IPS-15b (cell line): ENCODE data around the gene ATL1.
"Not testable (repeated sequence)": the region's sequence is repeated elsewhere in the genome, so short reads cannot be mapped to it uniquely, and the experiment has no call there.

Source experiments
- H3K27me3 ChIP-seq: one replicate; pipeline ENCODE4 v1.6.1; 2013; ENCODE audit warnings: low read length; ENCODE audit not compliant: control insufficient read depth, insufficient read depth
- H3K36me3 ChIP-seq: one replicate; pipeline ENCODE4 v1.6.1; 2013; ENCODE audit warnings: low read length; ENCODE audit not compliant: control insufficient read depth, insufficient read depth
- H3K4me1 ChIP-seq: one replicate; pipeline ENCODE4 v1.6.1; 2013; ENCODE audit warnings: mild to moderate bottlenecking, low read length; ENCODE audit not compliant: control insufficient read depth, insufficient read depth
- H3K4me3 ChIP-seq: one replicate; pipeline ENCODE4 v1.5.1; 2013; ENCODE audit warnings: low read depth, low read length
- H3K9ac ChIP-seq: one replicate; pipeline ENCODE4 v1.6.1; 2013; ENCODE audit warnings: low read depth, mild to moderate bottlenecking, low read length
- H3K9me3 ChIP-seq: one replicate; pipeline ENCODE4 v1.6.1; 2013; ENCODE audit warnings: mild to moderate bottlenecking, low read length; ENCODE audit not compliant: control insufficient read depth, insufficient read depth

Gene ATL1

GRCh38 chr14:50529288-50530179 lies 30.4 kb upstream of the ATL1 start:
- no peak overlapping the region for H3K9ac ChIP-seq
- H3K4me3 ChIP-seq: peak overlapping the region; percentile 2
- H3K36me3 ChIP-seq: no peaks in the 10 kb centered on the region
- H3K9me3 ChIP-seq: no peaks in the 10 kb centered on the region
- no peaks in the 10 kb centered on the region for H3K27me3 ChIP-seq
- H3K4me1 ChIP-seq: peaks cover 12% of the 10 kb centered on the region

GRCh38 chr14:50530358-50530757 lies 29.6 kb upstream of the ATL1 start:
- Histone ChIP-seq H3K4me3 (peak overlapping the region; percentile 93), H3K9me3 (no peaks in the 10 kb centered on the region), H3K4me1 (peaks cover 12% of the 10 kb centered on the region), H3K27me3 (no peaks in the 10 kb centered on the region), H3K36me3 (no peaks in the 10 kb centered on the region), H3K9ac (no peak overlapping the region)

GRCh38 chr14:50530794-50531365 lies 29.1 kb upstream of the ATL1 start:
- Histone ChIP-seq H3K27me3 (no peaks in the 10 kb centered on the region), H3K4me3 (peak overlapping the region; percentile 93), H3K9ac (peak overlapping the region; percentile 79), H3K9me3 (no peaks in the 10 kb centered on the region), H3K4me1 (peaks cover 12% of the 10 kb centered on the region), H3K36me3 (no peaks in the 10 kb centered on the region)

- H3K36me3 ChIP-seq: no peaks in the 10 kb centered on the region
- H3K4me1 ChIP-seq: peaks cover 12% of the 10 kb centered on the region
- H3K27me3 ChIP-seq: no peaks in the 10 kb centered on the region
- peak overlapping the region; percentile 93 for H3K4me3 ChIP-seq
- no peaks in the 10 kb centered on the region for H3K9me3 ChIP-seq
- peak overlapping the region; percentile 79 for H3K9ac ChIP-seq
Measured at GRCh38 chr14:50531595-50532501, 28.1 kb upstream of the ATL1 start.

GRCh38 chr14:50532502-50533240 lies 27.3 kb upstream of the ATL1 start, which contains the start of gene MAP4K5:
TSS of gene MAP4K5 (minus strand) at chr14:50532569. CDS start at chr14:50532049, 520 bp downstream.
- Histone ChIP-seq H3K27me3 (no peaks in the 10 kb centered on the region), H3K4me1 (peaks cover 12% of the 10 kb centered on the region), H3K9ac (peak within 1 kb of the TSS; percentile 79), H3K9me3 (peaks cover 6% of the 10 kb centered on the region), H3K36me3 (peaks cover 3% of the 10 kb centered on the region), H3K4me3 (peak within 1 kb of the TSS; percentile 93)

GRCh38 chr14:50533241-50533705 lies 26.7 kb upstream of the ATL1 start:
- Histone ChIP-seq H3K4me3 (peak overlapping the region; percentile 93), H3K4me1 (peaks cover 12% of the 10 kb centered on the region), H3K27me3 (no peaks in the 10 kb centered on the region), H3K9ac (peak overlapping the region; percentile 79), H3K9me3 (peaks cover 6% of the 10 kb centered on the region), H3K36me3 (peaks cover 3% of the 10 kb centered on the region)

- H3K9ac ChIP-seq: no peak overlapping the region
- no peaks in the 10 kb centered on the region for H3K27me3 ChIP-seq
- peaks cover 3% of the 10 kb centered on the region for H3K36me3 ChIP-seq
- peaks cover 12% of the 10 kb centered on the region for H3K4me1 ChIP-seq
- no peak overlapping the region for H3K4me3 ChIP-seq
- peaks cover 6% of the 10 kb centered on the region for H3K9me3 ChIP-seq
Measured at GRCh38 chr14:50533806-50534205, 26.1 kb upstream of the ATL1 start.

GRCh38 chr14:50534416-50534815 lies 25.5 kb upstream of the ATL1 start:
- Histone ChIP-seq H3K27me3 (no peaks in the 10 kb centered on the region), H3K9ac (no peak overlapping the region), H3K9me3 (peaks cover 6% of the 10 kb centered on the region), H3K36me3 (peaks cover 3% of the 10 kb centered on the region), H3K4me3 (no peak overlapping the region), H3K4me1 (peaks cover 12% of the 10 kb centered on the region)

GRCh38 chr14:50534997-50535396 lies 24.9 kb upstream of the ATL1 start:
- no peak overlapping the region for H3K4me3 ChIP-seq
- H3K36me3 ChIP-seq: peaks cover 3% of the 10 kb centered on the region
- H3K9ac ChIP-seq: no peak overlapping the region
- H3K27me3 ChIP-seq: no peaks in the 10 kb centered on the region
- peaks cover 10% of the 10 kb centered on the region for H3K4me1 ChIP-seq
- H3K9me3 ChIP-seq: peaks cover 6% of the 10 kb centered on the region

- H3K4me1 ChIP-seq, H3K9ac ChIP-seq, H3K36me3 ChIP-seq, H3K9me3 ChIP-seq, H3K4me3 ChIP-seq, H3K27me3 ChIP-seq: not testable (repeated sequence)
Measured at GRCh38 chr14:50538034-50538433, 21.9 kb upstream of the ATL1 start.

- no peak overlapping the region for H3K9ac ChIP-seq
- peaks cover 6% of the 10 kb centered on the region for H3K9me3 ChIP-seq
- no peak overlapping the region for H3K4me3 ChIP-seq
- H3K36me3 ChIP-seq: peaks cover 3% of the 10 kb centered on the region
- H3K4me1 ChIP-seq: no peaks in the 10 kb centered on the region
- no peaks in the 10 kb centered on the region for H3K27me3 ChIP-seq
Measured at GRCh38 chr14:50539051-50539450, 20.9 kb upstream of the ATL1 start.
